Adipose tissue (tissue), 3 donors: ENCODE measurements around the gene SLC16A14. TPM values are rescaled to one million over a fixed set of nuclear protein-coding genes. Genes with fewer than 3 reads are reported as not detected.

Experiments
- polyA plus RNA-seq, 3 donors: library from polyadenylated mRNA; stranded (reverse); fragments of 200-250 nt; gene quantifications; one replicate each; pipeline ENCODE4 v1.2.3, GENCODE V29; 2013
- donor health status: healthy with polysubstance abuse.
- donor health status: Bipolar disorder and iron deficiency.
- donor health status: healthy.

SLC16A14 gene
- polyA plus RNA-seq, 3 donors = 0.44 to 2.1 (median 1.6) TPM

Other genes starting within 250 kb of the SLC16A14 start
- 10 to 100 TPM; 17.8 to 41.2 (median 32.8) TPM for gene TRIP12, start 146.9 kb downstream of the SLC16A14 start, polyA plus RNA-seq
- gene FBXO36, start 146.4 kb downstream of the SLC16A14 start, polyA plus RNA-seq = 1 to 10 TPM in 2 of 3 donors, under 1 TPM in 1; 0.83 to 1.6 (median 1.6) TPM
- 10 to 100 TPM in 2 of 3 donors, 1 to 10 TPM in 1; 8.6 to 14.6 (median 13.9) TPM for gene SP110, start 151.1 kb upstream of the SLC16A14 start, polyA plus RNA-seq
- gene SP140, start 156.8 kb upstream of the SLC16A14 start, polyA plus RNA-seq = under 1 TPM in 2 of 3 donors, not detected in 1; 0.48 to 0.85 TPM